Measurements from ENCODE around the gene ADORA1.

The ADORA1 gene

GRCh38 chr1:203143641-203144040 lies 16.1 kb downstream of the ADORA1 start:
- DNase-seq: no peak

DNA sequence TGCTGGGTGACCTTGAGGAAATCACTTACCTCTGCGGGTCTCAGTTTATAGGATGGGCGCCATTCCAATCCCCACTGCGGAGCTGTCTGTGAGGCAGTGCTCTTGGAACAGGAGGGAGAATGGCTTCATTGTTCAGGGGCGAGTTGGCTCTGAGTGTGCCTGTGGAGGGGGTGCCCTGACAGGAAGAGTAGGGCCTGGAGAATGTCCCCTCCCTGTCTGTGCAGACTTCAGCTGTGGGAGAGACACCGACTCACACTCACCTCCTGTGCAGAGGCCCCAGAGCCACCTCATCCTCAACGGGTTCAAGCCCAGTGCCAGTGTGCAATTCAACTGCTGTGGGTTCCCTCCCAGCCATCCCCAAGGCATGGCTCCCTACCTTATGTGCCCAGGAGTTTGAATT lies 17.1 kb downstream of the ADORA1 start:
- peak; percentile 92 for DNase-seq

DNA sequence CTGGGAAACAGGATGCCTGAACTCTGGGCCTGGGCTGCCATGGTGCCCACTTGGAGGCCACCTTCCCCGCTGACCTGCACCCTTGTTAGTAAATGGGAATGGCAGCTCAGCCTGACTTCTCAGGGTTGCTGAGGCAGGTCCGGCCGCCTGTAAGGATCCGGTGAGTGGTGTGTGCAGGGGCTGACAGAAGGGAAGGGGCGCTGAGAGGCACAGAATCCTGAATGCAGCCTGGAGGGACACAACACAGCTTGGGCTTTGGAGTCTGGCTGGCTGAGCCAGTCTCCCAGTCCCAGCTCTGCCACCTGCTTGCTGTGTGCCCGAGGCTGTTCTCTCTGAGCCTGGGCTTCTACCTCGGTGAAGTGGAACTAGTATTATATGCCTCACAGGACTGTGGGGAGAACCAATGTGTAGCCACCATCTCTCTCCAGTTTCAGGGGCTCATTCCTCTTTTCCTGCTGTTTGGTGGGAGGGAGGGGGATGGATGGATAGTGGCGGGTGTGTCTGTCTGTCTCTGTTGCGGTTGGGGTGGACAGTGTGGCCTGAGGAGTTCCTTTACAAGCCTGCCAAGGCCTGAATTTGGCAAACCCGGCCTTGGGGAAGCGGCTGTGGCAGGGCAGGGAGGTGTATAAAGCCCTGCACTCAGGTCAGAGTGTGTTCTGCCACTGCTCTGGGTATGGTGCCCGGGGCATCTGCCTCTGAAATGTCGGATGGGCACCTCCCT lies 18.0 kb downstream of the ADORA1 start:
- DNase-seq: no peak

- DNase-seq: no peak
Observed at GRCh38 chr1:203146042-203146369, 18.5 kb downstream of the ADORA1 start.

GRCh38 chr1:203146537-203146936 lies 19.0 kb downstream of the ADORA1 start:
- no peak for DNase-seq

DNA sequence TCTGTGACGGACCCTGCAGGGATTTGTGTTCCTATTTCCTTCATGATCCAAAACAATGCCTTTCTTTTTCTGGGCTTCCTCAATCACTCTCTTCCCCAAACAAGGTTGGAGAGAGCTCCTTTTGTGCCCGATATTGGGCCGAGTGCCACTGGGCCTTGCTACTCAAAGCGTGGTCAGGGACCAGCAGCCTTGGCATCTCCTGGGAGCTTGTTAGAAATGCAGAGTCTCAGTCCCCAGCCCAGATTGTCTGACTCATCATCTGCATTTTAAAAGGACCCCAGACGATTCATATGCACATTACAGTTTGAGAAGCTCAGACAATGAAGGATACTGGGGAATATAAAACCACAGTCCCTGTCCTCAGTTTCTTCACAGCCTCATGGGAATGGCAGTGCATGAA lies 19.9 kb downstream of the ADORA1 start:
- no peak for DNase-seq

DNA sequence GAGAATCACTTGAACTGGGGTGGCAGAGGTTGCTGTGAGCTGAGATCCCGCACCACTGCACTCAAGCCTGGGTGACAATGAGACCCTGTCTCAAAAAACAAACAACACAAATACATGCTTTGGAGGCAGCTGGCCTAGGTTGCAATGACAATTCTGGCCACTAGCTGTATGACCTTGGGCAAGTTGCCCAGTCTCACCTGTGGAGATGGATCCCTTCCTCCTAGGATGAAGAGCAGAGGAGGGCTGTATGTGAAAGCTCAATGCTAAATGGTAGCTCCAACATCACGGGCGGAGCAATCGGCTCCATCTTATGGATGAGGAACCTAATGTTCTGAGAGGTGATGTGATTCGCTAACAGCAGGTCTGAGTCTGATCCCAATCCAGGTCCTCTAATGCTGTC lies 20.6 kb downstream of the ADORA1 start:
- DNase-seq: no peak

DNA sequence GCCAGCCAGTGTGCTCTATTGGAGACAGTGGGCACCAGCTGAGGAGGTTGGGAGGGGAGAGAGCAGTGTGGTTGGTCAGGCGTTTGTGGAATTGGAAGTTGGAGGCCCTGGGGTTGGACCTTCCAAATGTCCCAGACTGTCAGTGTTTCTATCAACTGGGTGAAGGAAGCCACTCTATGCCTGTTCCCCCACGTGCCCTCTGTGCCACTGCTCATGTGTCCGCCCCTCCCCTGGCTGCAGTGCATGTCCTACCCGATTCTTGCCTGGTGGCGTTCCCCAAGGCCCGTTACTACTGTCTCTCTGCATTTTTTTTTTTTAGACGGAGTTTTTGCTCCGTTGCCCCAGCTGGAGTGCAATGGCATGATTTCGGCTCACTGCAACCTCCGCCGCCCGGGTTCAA lies 21.1 kb downstream of the ADORA1 start:
- DNase-seq: no peak

DNA sequence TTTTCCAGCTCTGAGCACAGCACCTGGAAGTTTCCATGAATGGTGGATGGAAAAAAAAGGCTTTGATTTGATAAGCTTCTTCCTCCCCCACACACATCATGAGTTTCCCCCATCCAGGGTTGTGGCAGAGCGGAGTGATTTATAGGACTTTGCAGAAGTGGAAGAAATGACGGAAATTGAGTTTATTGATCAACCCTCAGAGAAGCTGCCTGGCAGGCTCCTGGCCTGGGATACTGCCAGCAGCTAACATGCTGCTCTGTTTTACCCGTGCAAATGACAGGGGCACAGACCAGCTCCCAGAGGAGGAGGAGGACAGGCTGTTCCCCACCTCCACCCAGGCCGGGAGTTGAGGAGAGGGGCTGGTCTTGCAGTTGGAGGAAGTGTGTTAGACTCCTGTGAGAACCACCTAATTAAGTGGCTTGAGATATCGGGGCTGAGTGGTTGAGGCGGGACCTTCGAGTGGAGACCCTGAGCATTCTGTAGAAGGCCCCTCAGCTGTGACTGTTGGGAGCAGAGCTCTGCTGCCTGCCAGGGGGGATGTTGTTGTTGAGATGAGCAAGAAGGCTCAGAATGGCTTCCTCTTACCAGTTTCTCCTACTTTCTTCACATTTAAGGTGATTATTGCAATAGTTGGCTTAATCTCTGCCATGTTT lies 21.8 kb downstream of the ADORA1 start:
- DNase-seq: no peak

DNA sequence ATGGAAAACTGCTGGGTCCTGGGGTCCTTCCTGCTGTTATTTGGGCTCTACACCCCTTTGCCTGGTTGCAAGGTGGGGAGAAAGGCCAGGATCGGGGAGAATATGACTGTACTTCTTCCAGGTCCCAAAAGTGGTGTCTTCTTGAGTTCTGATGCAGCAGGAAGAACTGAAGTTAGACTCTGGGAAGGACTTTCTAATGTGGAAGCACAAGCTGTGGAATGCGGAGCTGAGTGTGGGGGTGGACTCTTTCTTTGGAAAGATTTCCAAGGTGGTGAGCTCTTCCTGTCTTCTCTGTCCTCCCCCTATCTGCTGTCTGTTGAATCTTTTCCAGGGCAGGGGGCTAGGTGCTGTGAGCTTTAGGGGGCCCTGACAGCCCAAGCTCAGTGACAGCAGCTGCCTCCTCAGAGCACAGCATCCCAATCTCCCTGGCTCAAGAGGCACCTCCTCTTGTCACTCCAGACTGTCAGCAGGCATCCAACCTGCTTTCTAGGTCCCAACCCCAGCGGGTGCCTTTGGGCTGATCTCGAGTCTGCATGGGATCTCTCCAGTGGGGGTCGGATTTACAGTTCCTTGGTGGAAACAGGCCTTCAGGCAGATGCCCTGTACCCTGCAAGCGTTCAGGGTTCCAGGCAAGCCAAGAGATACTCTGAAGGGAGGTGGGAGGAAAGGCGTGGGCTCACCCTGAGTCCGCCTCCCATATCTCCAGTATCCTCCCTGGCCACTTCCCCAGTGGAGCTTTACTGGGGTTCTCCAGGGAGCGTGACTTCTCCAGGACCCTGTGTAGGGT lies 23.2 kb downstream of the ADORA1 start:
- DNase-seq: no peak

- DNase-seq: no peak
Observed at GRCh38 chr1:203151362-203152157, 24.0 kb downstream of the ADORA1 start.

GRCh38 chr1:203152158-203153034 lies 24.9 kb downstream of the ADORA1 start:
- DNase-seq: peak; percentile 95

DNA sequence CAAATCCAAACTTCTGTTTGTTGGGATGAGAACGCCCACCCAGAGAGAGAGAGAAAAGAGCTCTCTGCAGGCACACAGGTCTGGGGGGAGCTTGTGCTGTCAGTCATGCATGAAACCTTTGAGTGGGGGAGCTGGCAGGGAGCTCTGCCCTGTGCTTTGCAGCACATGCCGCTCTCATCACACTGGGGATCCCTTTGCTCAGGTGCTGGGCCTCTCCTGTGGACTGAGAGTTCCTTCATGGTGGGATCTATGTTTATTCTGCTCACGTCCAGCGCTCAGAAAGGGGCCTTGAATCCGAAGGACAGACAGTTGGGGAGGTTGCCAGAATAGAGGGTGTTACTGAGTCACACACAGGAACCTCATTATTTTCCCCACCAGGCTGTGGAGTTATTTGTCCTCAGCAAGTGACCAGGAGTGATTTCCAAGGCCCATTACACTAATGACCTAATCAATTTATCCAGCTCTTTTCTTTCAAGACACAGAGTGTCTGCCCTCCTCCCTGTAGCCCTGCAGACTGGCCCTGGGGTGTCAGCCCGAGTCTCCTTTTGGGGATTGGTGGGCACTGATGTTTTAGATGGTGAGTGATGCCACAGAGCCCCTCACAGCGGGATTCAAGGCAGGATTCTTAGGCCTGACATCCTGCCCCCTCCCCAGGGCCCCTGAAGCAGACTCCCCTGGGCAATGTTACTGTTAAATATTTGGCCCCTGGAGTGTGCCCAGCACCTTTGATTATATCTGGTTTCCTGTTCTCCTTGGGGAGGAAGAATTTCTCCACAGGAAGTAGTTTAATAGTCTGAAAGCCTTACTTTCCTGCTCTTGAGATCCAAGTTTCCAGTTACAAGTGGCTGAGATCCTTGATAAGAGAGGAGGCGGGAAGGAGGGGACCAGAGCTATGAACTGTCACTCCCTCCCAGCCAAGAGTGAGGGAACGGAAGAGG lies 25.8 kb downstream of the ADORA1 start:
- peak; percentile 69 for DNase-seq

DNA sequence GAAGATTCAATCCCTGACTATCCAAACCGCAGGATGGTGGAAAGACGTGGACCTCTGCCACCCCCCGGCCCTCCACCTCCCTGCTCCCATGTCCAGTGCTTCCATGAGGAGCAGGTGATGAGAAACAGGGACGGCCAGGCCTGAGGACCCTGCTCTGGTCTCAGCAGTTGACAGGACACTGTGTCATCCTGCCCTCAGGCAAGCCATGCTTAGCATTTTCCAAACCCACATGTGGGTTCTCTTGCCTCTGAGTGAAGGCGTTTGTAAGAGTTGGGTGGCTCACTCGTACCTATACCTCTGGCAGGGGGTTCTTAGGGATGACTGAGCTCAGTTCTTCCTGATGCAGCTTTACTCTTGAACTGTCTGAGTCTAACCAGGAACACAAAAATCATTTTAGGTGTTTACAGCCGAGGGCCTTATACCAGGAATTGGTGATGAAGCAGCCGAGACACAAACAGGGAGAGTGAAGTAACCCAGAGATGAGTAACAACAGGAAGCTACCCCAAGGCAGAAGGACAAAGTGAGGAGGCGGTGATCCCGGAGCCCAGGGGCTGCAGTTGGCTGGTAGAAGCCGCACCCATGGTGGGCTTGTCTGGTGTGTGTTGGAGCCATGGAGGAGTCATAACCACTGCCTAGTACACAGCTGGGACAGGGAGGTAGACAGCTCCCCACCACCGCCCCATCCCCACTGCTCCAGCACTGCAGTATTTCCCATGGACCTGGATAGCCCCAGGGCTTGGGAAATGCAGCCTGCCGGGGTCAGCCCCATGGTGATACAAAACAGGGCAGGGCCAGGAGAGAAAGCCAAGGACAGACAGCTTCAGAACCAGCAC lies 26.7 kb downstream of the ADORA1 start:
- DNase-seq: peak; percentile 99

DNA sequence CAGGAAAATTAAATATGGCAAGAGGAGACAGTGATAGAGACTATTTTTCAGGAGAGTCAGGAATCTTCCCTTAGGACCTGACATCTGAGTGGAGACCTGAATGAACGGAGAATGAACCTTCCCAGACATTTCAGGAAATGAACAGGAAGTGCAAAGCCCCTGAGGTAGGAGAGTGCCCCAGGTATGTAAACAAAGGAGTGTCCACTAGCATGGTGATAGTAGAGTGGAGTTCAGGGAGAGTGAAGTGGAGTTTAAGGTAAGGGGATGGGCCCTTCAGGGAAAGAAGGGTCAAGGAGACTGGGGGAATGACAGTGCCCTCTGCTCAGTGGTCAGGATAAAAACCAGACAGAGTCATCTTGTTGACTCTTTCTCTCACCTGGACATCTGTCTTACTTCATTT lies 28.8 kb downstream of the ADORA1 start:
- no peak for DNase-seq

DNA sequence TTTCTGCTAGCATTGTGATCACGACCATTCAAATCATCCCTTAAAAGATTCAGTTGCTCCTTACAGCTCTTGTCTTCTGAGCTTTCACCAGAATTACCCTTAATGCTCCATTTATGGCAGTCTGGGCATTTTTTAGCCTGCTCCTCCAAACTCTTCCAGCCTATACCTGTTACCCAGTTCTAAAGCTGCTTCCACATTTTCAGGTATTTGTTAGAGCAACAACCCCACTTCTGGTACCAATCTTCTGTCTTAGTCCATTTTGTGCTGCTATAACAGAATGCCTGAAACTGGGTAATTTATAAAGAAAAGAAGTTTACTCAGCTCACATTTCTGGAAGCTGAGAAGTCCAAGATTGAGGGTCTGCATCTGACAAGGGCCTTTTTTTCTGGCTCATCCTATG lies 30.9 kb downstream of the ADORA1 start:
- no peak for DNase-seq

GRCh38 chr1:203158960-203159665 lies 31.6 kb downstream of the ADORA1 start:
- no peak for DNase-seq

- DNase-seq: no peak
Observed at GRCh38 chr1:203159844-203160243, 32.3 kb downstream of the ADORA1 start.

- DNase-seq: no peak
Observed at GRCh38 chr1:203161175-203161574, 33.6 kb downstream of the ADORA1 start.
